ENCODE results near the gene DMXL2. TPM values are rescaled to one million over a fixed set of nuclear protein-coding genes. Genes with fewer than 3 reads are reported as not detected.

The DMXL2 gene
- total RNA-seq, 1 experiment from 2014 or later = 37.3 TPM

DNA sequence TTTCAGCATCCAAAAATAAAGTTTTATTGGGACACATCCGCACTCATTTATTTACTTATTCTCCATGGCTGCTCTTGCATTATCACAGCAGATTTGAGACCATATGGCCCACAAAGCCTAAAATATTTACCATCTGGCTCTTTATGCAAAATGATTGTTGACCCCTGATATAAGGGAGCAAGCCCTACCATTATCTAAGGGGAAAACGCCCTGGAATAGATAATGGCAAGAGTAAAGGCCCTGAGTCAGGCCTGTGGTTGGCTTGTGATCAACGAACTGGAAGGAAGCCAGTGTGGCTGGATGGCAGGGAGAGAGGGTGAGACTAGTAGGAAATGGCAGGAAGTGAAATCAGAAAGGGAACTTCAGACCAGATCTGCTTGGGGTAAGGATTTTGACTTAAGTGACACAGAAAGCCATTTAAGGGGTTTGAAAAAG, 24.6 kb upstream of the DMXL2 start:
- POLR2A ChIA-PET = interaction anchor here (0.6 kb wide), 1 partner anchor 81 kb away, joined by 5 read pairs; no protein-coding TSS in a partner anchor
- no TSS peak for BruUV-seq (replicated peaks)
- CTCF ChIA-PET = no interaction called here
- in situ Hi-C loops (cut with HindIII; ENCODE audit: low pct_unique_long_range_greater_than_20kb, low sequenced_read_pairs) = no loop called here
- H3K9me3 ChIP-seq (ENCODE audit: control insufficient read depth, insufficient read depth, low read depth, low read length) = no peaks in the 10 kb centered on the region
- no peaks in the 10 kb centered on the region for H3K4me1 ChIP-seq (ENCODE audit: control insufficient read depth, insufficient read depth, low read length)
- H3K27me3 ChIP-seq (ENCODE audit: control insufficient read depth, insufficient read depth, low read length) = no peaks in the 10 kb centered on the region; the same call in 1 of the 2 replicates
- DNase-seq (ENCODE audit: low read depth, low spot score) = no peak
- H3K4me3 ChIP-seq (ENCODE audit: low read depth in 2 of 2, low read length in 2 of 2) = no peak overlapping the region
- no peak overlapping the region for H3K27ac ChIP-seq (ENCODE audit: low read length)
- no peaks in the 10 kb centered on the region for H3K36me3 ChIP-seq (ENCODE audit: control insufficient read depth, insufficient read depth, low read length)
- intact Hi-C loops (cut with micrococcal nuclease; ENCODE audit: unreplicated experiment) = no loop called here
- no peak for ATAC-seq
- TF ChIP-seq TCF7L2 (IDR thresholded peaks at IDR 0.05; ENCODE audit: low read depth, low read length) (no peak), REST (IDR thresholded peaks at IDR 0.05; ENCODE audit: insufficient read depth in 1 of 2, low read depth in 2 of 2, low read length in 1 of 2) (no peak), SIN3A (IDR thresholded peaks at IDR 0.05; ENCODE audit: borderline replicate concordance, insufficient read depth, low read depth, low read length) (no peak), POLR2AphosphoS5 (IDR thresholded peaks at IDR 0.05; ENCODE audit: low read depth, low read length) (no peak), CTCF (IDR thresholded peaks at IDR 0.05) (no peak)

DNA sequence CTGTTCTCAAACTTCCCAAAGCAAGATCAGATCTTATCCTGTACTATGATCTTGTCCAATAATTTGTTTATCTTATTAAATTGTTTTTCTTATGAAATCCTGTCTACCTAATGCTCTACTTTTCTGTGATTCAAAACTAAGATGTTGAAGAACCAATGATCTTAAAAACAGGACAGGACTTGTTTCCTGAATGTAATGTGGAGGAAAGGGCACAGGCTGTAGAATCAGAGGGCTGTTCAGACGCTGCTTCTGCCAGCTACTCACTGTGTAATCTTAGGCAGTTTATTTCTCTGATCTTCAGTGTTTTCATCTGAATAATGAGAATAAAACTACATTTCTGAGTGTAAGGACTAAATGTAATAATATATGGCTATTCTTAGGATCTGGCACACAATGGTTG, 20.1 kb upstream of the DMXL2 start:
- CTCF ChIA-PET = interaction anchor here (1.0 kb wide), 1 partner anchor 134 kb away, joined by 8 read pairs; no protein-coding TSS in a partner anchor
- in situ Hi-C loops (cut with HindIII; ENCODE audit: low pct_unique_long_range_greater_than_20kb, low sequenced_read_pairs) (no loop called here), intact Hi-C loops (cut with micrococcal nuclease; ENCODE audit: unreplicated experiment) (no loop called here)
- no peak for ATAC-seq
- DNase-seq (ENCODE audit: low read depth, low spot score) = no peak
- Histone ChIP-seq H3K27ac (ENCODE audit: low read length) (no peak overlapping the region), H3K27me3 (ENCODE audit: control insufficient read depth, insufficient read depth, low read length) (no peaks in the 10 kb centered on the region), H3K9me3 (ENCODE audit: control insufficient read depth, insufficient read depth, low read depth, low read length) (no peaks in the 10 kb centered on the region), H3K4me3 (ENCODE audit: low read depth in 2 of 2, low read length in 2 of 2) (no peak overlapping the region), H3K36me3 (ENCODE audit: control insufficient read depth, insufficient read depth, low read length) (no peaks in the 10 kb centered on the region), H3K4me1 (ENCODE audit: control insufficient read depth, insufficient read depth, low read length) (no peaks in the 10 kb centered on the region)
- no TSS peak for BruUV-seq (replicated peaks)
- TF ChIP-seq CTCF (IDR thresholded peaks at IDR 0.05) (no peak), POLR2AphosphoS5 (IDR thresholded peaks at IDR 0.05; ENCODE audit: low read depth, low read length) (no peak), TCF7L2 (IDR thresholded peaks at IDR 0.05; ENCODE audit: low read depth, low read length) (no peak), REST (IDR thresholded peaks at IDR 0.05; ENCODE audit: insufficient read depth in 1 of 2, low read depth in 2 of 2, low read length in 1 of 2) (no peak), SIN3A (IDR thresholded peaks at IDR 0.05; ENCODE audit: borderline replicate concordance, insufficient read depth, low read depth, low read length) (no peak)
- POLR2A ChIA-PET = no interaction called here

All from Panc1 (cell line).